T-helper 1 cell treated with Interleukin-12 subunit alpha and Interleukin-12 subunit beta and Interleukin-4 antibody, amounts not matched to agents 30 ng/mL and 1 ng/mL, for 36 hours (primary cell): ENCODE measurements around the gene TPPP. TPM values are rescaled to one million over a fixed set of nuclear protein-coding genes. Genes with fewer than 3 reads are reported as not detected.

ENCODE experiments used
- intact Hi-C: fragments of 100-400 bp; cut with micrococcal nuclease; formaldehyde crosslinking; loops from one replicate; pipeline ENCODE4 v1.15.1; 2024
- total RNA-seq: library from RNA; stranded (reverse); gene quantifications from 2 replicates; pipeline ENCODE4 v1.2.3, GENCODE V29; 2022

TPPP gene
- total RNA-seq, 1 donor from 2014 or later = 0.02 TPM

DNA sequence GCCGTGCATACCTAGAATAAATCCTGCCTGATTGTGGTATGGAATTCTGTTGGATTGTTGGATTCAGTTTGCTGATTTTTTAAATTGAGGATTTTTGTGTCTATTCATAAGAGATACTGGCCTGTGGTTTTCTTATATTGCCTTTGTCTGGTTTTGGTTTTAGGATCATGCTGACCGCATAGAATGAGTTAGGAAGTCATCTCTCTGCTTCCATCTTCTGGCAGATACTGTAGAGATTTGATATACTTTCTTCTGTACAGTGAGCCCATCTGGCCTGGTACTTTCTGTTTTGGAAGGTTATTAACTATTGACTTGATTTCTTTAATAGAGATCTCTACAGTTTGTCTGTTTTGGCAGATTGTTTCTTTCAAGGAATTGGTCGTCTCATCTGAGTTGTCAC is 66.3 kb downstream of the TPPP start:
- intact Hi-C loops = no loop called here

GRCh38 chr5:625516-625915 is 67.6 kb downstream of the TPPP start:
- intact Hi-C loops = no loop called here

GRCh38 chr5:624951-625230 is 68.3 kb downstream of the TPPP start:
- intact Hi-C loops = no loop called here

GRCh38 chr5:624118-624950 is 68.8 kb downstream of the TPPP start:
- intact Hi-C loops = no loop called here

DNA sequence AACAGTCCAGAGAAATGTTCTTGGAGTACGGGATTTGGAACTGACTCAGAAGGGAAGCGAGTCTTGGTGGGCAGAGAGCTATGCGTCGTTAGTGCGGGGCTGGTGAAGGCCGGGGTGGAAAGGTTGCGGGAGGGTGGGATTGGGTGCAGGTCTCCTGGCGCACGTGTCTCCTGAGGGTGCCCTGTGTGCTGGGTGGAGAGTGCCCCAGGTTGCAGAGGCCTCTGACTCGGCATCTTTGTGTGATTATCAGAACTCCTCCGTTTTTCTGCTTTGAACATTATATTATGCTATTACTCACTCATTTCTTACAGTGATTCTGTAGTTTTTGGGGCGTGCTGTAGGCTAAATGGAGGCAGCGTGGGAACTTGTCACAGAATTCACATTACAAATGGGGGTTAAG is 69.6 kb downstream of the TPPP start:
- intact Hi-C loops = no loop called here

- intact Hi-C loops = no loop called here
These were observed 70.1 kb downstream of the TPPP start for GRCh38 chr5:622946-623522.

- intact Hi-C loops = no loop called here
These were observed 70.8 kb downstream of the TPPP start for GRCh38 chr5:622359-622758.

DNA sequence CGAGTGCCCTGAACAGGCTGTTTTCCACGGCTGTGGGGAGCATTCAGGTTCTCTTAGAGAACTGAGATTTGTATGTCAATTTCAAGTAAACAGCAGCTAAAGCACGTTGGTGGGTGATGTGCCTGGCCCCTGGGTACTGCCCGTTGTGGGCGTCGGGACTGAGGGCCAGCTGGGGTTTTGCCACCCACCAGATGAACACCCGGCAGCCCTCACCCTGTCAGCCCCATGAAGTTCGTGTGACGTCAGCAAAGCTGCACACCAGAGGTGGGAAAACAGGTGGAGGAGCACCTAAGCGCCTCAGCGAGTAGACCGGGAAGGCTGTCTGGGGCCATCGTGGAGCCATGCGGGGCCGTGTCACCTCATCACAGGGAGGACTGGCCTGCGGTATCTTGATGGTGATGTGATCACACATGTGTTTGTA is 71.8 kb downstream of the TPPP start:
- intact Hi-C loops = no loop called here

DNA sequence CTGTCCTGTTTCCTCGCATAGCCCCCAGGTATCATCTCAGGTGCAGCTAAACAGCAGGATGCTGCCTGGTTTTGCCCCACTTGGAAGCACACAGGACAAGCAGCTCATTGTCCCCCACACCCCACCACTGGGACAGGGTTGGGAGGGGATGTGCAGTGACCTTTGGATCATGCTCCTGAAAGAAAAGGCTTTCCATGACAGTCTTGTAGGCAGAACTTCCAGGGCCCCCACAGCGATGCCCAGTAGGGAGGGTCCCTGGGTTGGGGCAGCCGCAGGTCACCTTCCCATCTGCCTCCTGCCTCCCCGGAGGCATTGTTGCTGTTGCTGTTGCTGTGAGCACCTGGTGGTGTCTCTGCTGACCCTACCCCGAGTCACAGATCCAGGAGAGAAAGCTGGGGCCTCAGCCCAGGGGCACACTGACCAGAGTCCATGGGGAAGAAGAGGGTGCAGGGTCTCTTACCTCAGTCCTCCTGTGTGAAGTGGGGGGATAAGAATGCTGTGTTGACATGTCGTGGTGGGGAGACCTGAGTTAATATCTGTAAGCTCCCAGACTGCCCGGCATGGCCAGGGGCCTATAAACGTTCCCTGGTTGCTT is 72.5 kb downstream of the TPPP start:
- intact Hi-C loops = no loop called here

- intact Hi-C loops = no loop called here
These were observed 73.0 kb downstream of the TPPP start for GRCh38 chr5:620152-620551.

GRCh38 chr5:619444-619843 is 73.7 kb downstream of the TPPP start:
- intact Hi-C loops = loop anchor here (10.0 kb wide), 4 partner anchors 485 to 1175 kb away; partner anchors contain the start of gene MRPL36

DNA sequence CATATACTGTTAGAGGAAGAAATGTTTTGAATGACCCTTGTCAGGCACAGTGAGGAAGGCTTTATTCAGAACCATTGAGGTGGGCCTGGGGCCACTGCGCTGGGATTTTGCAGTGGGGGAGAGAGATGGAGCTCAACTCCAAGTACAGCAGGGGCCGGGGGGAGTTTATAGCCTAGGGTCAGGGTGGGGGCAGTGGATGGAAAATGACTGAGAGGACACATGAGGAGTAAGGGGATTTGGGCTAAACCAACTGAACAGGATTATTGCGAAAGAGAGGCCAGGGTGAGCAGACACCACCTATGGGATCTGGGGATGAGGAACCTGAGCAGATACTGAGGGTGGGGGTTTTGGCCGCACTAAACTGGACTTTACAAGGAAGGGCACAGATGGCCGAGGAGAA is 74.7 kb downstream of the TPPP start:
- intact Hi-C loops = loop anchor here (10.0 kb wide), 4 partner anchors 486 to 1176 kb away; partner anchors contain the start of gene MRPL36

GRCh38 chr5:617896-618295 is 75.3 kb downstream of the TPPP start:
- intact Hi-C loops = loop anchor here (10.0 kb wide), 4 partner anchors 487 to 1177 kb away; partner anchors contain the start of gene MRPL36

DNA sequence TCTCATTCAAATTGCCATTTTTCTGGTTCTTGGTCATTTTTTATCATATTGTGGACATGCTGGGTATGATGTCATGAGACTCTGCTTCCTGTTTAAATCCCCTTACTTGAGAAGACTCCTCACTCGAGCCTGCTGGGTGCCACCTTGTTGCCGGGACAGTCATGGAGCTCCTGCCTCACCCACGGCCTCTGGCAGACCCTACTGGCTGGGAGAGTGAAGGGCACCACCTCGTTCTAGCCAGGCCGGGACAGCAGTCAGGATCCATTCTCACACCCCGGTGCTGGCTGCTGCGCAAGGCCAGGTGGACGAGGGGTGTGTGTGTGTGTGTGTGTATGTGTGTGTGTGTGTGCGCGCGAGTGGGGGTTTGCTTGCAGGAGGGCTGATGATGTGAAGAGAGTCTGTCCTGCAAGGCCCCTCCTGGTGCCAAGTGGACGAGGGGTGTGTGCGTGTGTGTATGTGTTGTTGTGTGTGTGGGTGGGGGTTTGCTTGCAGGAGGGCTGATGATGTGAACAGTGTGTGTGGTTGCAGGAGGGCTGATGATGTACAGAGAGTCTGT is 76.6 kb downstream of the TPPP start:
- intact Hi-C loops = loop anchor here (10.0 kb wide), 4 partner anchors 488 to 1178 kb away; partner anchors contain the start of gene MRPL36

DNA sequence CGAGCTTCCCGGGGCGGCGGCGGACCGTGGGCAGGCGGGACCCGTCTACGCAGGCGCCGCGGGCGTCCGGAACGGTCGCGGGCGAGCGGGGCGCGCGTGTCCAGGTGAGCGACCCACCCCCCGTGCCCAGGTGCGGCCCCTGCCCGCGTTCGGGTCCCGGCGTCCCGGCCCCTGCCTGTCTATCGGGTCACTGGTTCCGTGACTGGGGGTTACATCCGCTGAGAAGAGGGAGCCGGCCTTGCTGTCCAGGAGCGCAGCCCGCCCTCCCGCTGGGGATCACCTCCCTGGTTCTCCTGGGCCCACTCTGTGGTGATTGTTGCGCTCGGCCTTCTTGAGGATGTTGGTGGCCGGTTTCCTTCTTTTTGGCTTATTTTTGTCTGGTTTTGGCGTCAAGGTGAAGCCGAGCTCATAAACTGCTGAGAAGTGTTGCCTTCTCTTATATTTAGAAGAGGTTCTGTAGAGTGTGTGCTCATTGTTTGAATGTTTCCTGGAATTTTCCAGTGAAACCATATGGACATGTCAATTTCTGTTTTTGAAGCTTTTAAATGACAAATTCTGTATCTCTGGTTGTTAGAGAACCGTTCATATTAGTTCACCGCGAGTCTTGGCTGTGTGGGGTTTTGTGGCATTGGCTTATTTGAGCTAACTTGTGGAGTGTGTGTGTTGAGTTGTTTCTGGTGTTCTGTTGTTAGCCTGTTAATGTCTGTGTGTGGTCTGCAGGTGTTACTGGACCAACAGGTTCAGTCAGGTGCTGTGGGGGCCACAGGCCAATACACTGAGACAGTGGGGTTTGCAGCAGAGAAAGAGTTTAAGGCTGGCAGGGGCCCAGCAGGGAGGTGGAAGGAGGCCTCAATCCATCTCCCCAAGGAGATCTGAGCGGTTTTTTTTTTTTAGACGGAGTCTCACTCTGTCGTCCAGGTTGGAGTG is 80.4 kb downstream of the TPPP start:
- intact Hi-C loops = loop anchor here (1.0 to 10.0 kb wide), 13 partner anchors 70 to 1182 kb away; partner anchors contain the start of genes BRD9, CCDC127, MRPL36 and PDCD6

- intact Hi-C loops = loop anchor here (1.0 to 10.0 kb wide), 13 partner anchors 70 to 1183 kb away; partner anchors contain the start of genes BRD9, CCDC127, MRPL36 and PDCD6
These were observed 81.2 kb downstream of the TPPP start, which contains the start of gene CEP72 for GRCh38 chr5:611731-612486. TSS of gene CEP72 (plus strand) at chr5:612340. CDS start at chr5:612362, 22 bp downstream.

DNA sequence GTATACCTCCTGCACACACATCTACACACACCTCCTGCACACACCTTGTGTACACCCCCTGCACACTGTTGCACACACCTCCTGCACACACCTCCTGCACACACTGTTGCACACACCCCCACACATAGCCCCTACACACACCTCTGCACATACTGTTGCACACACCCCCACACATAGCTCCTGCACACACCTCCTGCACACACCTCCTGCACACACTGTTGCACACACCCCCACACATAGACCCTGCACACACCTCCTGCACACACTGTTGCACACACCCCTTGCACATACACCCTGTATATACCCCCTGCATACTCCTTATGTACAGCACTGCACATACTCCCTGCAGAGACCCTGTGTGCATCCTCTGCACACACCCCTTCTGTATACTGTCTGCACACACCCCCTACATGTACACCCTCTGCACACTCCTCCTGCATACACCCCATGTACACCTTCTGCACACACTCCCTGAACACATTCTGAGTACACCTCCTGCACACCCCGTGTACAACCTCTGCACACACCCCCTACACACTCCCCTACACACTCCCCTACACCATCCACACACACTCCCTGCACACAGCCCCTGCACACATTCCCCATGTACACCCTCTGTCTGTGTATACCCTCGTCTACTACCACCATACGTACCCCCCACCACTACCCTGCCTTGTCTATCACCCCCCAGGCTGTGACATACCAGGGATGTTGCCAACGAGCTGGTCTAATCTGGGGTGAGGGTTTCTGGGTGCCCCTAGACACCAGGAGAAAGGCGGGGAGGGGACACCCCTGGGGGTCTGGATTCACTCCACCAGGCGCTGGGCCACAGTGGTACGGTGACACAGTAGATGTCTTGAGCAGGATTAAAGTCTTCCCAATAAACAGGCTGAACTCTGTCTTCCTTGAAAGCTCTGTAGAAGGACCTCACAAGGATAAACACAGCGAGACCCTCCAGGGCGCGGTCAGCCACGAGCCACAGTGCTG is 82.1 kb downstream of the TPPP start:
- intact Hi-C loops = loop anchor here (5.0 to 10.0 kb wide), 6 partner anchors 69 to 1184 kb away; partner anchors contain the start of genes BRD9, MRPL36 and TRIP13

DNA sequence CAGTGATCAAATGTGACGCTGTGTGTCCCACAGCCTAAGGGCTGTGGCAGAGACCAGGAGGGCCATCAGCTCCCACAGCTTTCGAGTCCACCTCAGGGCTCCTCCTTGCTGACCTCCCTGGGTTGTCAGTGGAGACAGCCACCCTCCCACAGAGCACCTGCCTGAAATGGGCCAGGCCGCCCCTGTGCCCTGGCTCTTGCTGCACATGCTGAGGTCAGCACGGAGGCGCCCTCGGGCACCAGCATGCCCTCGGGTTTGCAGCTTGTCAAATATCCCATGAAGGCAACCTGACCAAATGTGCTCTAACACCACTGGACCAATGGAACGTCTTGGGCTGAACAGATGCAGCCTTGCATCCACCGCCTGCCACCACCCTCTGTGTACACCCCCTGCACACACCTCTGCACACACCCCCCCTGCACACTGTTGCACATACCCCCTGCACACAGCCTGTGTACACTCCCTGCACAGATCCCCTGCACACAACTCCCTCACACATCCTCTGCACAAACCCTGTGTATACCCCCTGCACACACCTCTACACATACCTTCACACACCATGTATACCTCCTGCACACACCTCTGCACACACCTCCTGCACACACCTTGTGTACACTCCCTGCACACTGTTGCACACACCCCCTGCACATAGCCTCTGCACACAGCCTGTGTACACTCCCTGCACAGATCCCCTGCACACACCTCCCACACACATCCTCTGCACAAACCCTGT is 83.0 kb downstream of the TPPP start:
- intact Hi-C loops = loop anchor here (5.0 to 10.0 kb wide), 6 partner anchors 68 to 1185 kb away; partner anchors contain the start of genes BRD9, MRPL36 and TRIP13
